SK-N-SH treated with all-trans-retinoic acid at 6 μM for 48 hours (cell line): ENCODE results near the gene CALB2.

Experiments
- ARNTL ChIP-seq: fragments of 450-650 bp; formaldehyde crosslinking; IDR thresholded peaks from 2 replicates; pipeline ENCODE4 v1.5.0; 2020; ENCODE audit warnings: low read depth, mild to moderate bottlenecking, moderate library complexity, borderline replicate concordance
- BACH2 ChIP-seq: fragments of 250-450 bp; sonication (Bioruptor Pico); IDR thresholded peaks from 2 replicates; pipeline ENCODE4 v1.9.0; 2021; ENCODE audit warnings: mild to moderate bottlenecking, borderline replicate concordance
- ISL1 ChIP-seq: fragments of 250-450 bp; sonication (Bioruptor Pico); IDR thresholded peaks from 2 replicates; pipeline ENCODE4 v2.1.2; 2022; ENCODE audit warnings: mild to moderate bottlenecking, moderate library complexity
- PPARA ChIP-seq: fragments of 250-450 bp; sonication (Bioruptor Pico); IDR thresholded peaks from 2 replicates; pipeline ENCODE4 v1.5.0; 2020; ENCODE audit warnings: mild to moderate bottlenecking, borderline replicate concordance
- TOX ChIP-seq: fragments of 250-450 bp; sonication (Bioruptor Pico); IDR thresholded peaks from 2 replicates; pipeline ENCODE4 v1.8.0; 2021; ENCODE audit warnings: mild to moderate bottlenecking, moderate library complexity, borderline replicate concordance
- ZFP3 ChIP-seq: fragments of 250-450 bp; sonication (Bioruptor Pico); IDR thresholded peaks from 2 replicates; pipeline ENCODE4 v1.5.0; 2020; ENCODE audit warnings: mild to moderate bottlenecking, moderate library complexity
- ZFP30 ChIP-seq: fragments of 450-650 bp; formaldehyde crosslinking; IDR thresholded peaks from 2 replicates; pipeline ENCODE4 v1.5.0; 2022; ENCODE audit warnings: mild to moderate bottlenecking, moderate library complexity
- TF ChIP-seq, protein P1 (sequence below): fragments of 250-450 bp; sonication (Bioruptor Pico); IDR thresholded peaks from 2 replicates; pipeline ENCODE4 v1.8.0; 2020; ENCODE audit warnings: mild to moderate bottlenecking, moderate library complexity, borderline replicate concordance
- TF ChIP-seq, protein P2 (sequence below): fragments of 250-450 bp; sonication (Bioruptor Pico); IDR thresholded peaks from 2 replicates; pipeline ENCODE4 v1.5.1; 2020; ENCODE audit warnings: low read depth, mild to moderate bottlenecking, moderate library complexity
- TF ChIP-seq, protein P3 (sequence below): fragments of 250-450 bp; sonication (Bioruptor Pico); IDR thresholded peaks from 2 replicates; pipeline ENCODE4 v1.5.0; 2020; ENCODE audit warnings: mild to moderate bottlenecking, moderate library complexity
- TF ChIP-seq, protein P4 (sequence below): fragments of 250-450 bp; sonication (Bioruptor Pico); IDR thresholded peaks from 2 replicates; pipeline ENCODE4 v1.5.1; 2021; ENCODE audit warnings: mild to moderate bottlenecking, moderate library complexity

DNA sequence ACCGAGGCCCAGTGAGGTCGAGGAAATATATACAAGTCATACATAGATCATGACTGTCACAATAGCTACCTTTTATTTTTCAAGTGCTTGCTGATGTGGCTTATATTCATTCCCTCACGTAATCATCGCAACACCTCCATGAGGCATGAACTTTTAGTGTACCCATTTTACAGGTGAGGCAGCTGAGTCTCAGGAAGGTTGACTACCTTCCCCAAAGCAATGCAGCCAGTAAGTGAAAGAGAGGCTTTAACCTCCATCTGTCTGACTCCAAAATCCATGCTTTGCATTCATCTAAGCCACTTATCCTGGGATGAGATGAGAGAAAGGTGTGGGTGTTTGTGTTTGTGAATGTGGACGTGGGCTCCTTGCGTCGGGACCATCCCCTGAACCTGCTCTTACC is 30.8 kb downstream of the CALB2 start:
- TF ChIP-seq, protein P1, sequence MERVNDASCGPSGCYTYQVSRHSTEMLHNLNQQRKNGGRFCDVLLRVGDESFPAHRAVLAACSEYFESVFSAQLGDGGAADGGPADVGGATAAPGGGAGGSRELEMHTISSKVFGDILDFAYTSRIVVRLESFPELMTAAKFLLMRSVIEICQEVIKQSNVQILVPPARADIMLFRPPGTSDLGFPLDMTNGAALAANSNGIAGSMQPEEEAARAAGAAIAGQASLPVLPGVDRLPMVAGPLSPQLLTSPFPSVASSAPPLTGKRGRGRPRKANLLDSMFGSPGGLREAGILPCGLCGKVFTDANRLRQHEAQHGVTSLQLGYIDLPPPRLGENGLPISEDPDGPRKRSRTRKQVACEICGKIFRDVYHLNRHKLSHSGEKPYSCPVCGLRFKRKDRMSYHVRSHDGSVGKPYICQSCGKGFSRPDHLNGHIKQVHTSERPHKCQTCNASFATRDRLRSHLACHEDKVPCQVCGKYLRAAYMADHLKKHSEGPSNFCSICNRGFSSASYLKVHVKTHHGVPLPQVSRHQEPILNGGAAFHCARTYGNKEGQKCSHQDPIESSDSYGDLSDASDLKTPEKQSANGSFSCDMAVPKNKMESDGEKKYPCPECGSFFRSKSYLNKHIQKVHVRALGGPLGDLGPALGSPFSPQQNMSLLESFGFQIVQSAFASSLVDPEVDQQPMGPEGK = no peak
- TF ChIP-seq ZFP3 (CRISPR knock-in tag) (no peak), BACH2 (CRISPR knock-in tag) (no peak), TOX (CRISPR knock-in tag) (no peak), ARNTL (CRISPR knock-in tag) (no peak), PPARA (no peak), ISL1 (CRISPR knock-in tag) (no peak), ZFP30 (CRISPR knock-in tag) (no peak)
- TF ChIP-seq, protein P2, sequence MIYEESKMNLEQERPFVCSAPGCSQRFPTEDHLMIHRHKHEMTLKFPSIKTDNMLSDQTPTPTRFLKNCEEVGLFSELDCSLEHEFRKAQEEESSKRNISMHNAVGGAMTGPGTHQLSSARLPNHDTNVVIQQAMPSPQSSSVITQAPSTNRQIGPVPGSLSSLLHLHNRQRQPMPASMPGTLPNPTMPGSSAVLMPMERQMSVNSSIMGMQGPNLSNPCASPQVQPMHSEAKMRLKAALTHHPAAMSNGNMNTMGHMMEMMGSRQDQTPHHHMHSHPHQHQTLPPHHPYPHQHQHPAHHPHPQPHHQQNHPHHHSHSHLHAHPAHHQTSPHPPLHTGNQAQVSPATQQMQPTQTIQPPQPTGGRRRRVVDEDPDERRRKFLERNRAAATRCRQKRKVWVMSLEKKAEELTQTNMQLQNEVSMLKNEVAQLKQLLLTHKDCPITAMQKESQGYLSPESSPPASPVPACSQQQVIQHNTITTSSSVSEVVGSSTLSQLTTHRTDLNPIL (CRISPR knock-in tag) = no peak
- TF ChIP-seq, protein P3, sequence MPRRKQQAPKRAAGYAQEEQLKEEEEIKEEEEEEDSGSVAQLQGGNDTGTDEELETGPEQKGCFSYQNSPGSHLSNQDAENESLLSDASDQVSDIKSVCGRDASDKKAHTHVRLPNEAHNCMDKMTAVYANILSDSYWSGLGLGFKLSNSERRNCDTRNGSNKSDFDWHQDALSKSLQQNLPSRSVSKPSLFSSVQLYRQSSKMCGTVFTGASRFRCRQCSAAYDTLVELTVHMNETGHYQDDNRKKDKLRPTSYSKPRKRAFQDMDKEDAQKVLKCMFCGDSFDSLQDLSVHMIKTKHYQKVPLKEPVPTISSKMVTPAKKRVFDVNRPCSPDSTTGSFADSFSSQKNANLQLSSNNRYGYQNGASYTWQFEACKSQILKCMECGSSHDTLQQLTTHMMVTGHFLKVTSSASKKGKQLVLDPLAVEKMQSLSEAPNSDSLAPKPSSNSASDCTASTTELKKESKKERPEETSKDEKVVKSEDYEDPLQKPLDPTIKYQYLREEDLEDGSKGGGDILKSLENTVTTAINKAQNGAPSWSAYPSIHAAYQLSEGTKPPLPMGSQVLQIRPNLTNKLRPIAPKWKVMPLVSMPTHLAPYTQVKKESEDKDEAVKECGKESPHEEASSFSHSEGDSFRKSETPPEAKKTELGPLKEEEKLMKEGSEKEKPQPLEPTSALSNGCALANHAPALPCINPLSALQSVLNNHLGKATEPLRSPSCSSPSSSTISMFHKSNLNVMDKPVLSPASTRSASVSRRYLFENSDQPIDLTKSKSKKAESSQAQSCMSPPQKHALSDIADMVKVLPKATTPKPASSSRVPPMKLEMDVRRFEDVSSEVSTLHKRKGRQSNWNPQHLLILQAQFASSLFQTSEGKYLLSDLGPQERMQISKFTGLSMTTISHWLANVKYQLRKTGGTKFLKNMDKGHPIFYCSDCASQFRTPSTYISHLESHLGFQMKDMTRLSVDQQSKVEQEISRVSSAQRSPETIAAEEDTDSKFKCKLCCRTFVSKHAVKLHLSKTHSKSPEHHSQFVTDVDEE = no peak
- TF ChIP-seq, protein P4, sequence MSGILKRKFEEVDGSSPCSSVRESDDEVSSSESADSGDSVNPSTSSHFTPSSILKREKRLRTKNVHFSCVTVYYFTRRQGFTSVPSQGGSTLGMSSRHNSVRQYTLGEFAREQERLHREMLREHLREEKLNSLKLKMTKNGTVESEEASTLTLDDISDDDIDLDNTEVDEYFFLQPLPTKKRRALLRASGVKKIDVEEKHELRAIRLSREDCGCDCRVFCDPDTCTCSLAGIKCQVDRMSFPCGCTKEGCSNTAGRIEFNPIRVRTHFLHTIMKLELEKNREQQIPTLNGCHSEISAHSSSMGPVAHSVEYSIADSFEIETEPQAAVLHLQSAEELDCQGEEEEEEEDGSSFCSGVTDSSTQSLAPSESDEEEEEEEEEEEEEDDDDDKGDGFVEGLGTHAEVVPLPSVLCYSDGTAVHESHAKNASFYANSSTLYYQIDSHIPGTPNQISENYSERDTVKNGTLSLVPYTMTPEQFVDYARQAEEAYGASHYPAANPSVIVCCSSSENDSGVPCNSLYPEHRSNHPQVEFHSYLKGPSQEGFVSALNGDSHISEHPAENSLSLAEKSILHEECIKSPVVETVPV (CRISPR knock-in tag) = no peak
